Mucosa of rectum (tissue), 2 donors: ENCODE measurements around the gene WDR26.
"Not testable (repeated sequence)": the region's sequence is repeated elsewhere in the genome, so short reads cannot be mapped to it uniquely, and the experiment has no call there.

Source experiments
- H3K27ac ChIP-seq, 2 donors: one replicate each; pipeline ENCODE4 v1.7.0; 2013; ENCODE audit warnings: inconsistent platforms in 2 of 2, low read depth in 2 of 2, low read length in 2 of 2
- H3K27me3 ChIP-seq, 2 donors: one replicate each; pipeline ENCODE4 v1.7.0; 2013; ENCODE audit warnings: low read length in 2 of 2; ENCODE audit not compliant: control insufficient read depth in 2 of 2, insufficient read depth in 2 of 2
- H3K36me3 ChIP-seq, 2 donors: one replicate each; pipeline ENCODE4 v1.7.0; 2013; ENCODE audit warnings: low read length in 2 of 2; ENCODE audit not compliant: control insufficient read depth in 2 of 2, insufficient read depth in 2 of 2
- H3K4me1 ChIP-seq, 2 donors: one replicate each; pipeline ENCODE4 v1.7.0; 2013; ENCODE audit warnings: low read length in 2 of 2, mild to moderate bottlenecking in 1 of 2; ENCODE audit not compliant: control insufficient read depth in 2 of 2, insufficient read depth in 2 of 2
- H3K4me3 ChIP-seq, 2 donors: one replicate each; pipeline ENCODE4 v1.7.0; 2013; ENCODE audit warnings: low read length in 2 of 2
- H3K9ac ChIP-seq, 2 donors: one replicate each; pipeline ENCODE4 v1.7.0; 2013; ENCODE audit warnings: low read length in 2 of 2, low read depth in 1 of 2, mild to moderate bottlenecking in 1 of 2
- H3K9me3 ChIP-seq, 2 donors: one replicate each; pipeline ENCODE4 v1.7.0; 2013; ENCODE audit warnings: low read length in 2 of 2; ENCODE audit not compliant: control insufficient read depth in 2 of 2
- donor health status: healthy.
- donor health status: Normal muscosa, but diverticular disease.

WDR26 gene

GRCh38 chr1:224434691-224435317 lies at the start of gene WDR26:
WDR26 (minus strand) TSS chr1:224434797.
- H3K36me3 ChIP-seq, result peaks cover 0 to 4% of the 10 kb centered on the region in 2 donors
- no peaks in the 10 kb centered on the region for H3K9me3 ChIP-seq
- peaks cover 16 to 39% of the 10 kb centered on the region in 2 donors for H3K4me1 ChIP-seq
- peak within 1 kb of the TSS; percentile 91 to 94 for H3K27ac ChIP-seq
- peak within 1 kb of the TSS; percentile 70 to 86 for H3K9ac ChIP-seq
- no peaks in the 10 kb centered on the region for H3K27me3 ChIP-seq
- H3K4me3 ChIP-seq, result peak within 1 kb of the TSS; percentile 85 to 91

GRCh38 chr1:224483206-224483605 lies 48.6 kb upstream of the WDR26 start:
- H3K27ac ChIP-seq, H3K36me3 ChIP-seq: not testable (repeated sequence)

GRCh38 chr1:224482619-224483018 lies 48.0 kb upstream of the WDR26 start:
- no peak overlapping the region for H3K27ac ChIP-seq
- H3K9me3 ChIP-seq, result no peaks in the 10 kb centered on the region
- H3K27me3 ChIP-seq, result no peaks in the 10 kb centered on the region
- H3K36me3 ChIP-seq, result no peaks in the 10 kb centered on the region
- no peak overlapping the region for H3K4me3 ChIP-seq
- no peak overlapping the region for H3K9ac ChIP-seq
- peaks cover 4% of the 10 kb centered on the region in 2 donors for H3K4me1 ChIP-seq

More at GRCh38 chr1:224483206-224483605, 48.6 kb upstream of the WDR26 start:
- H3K9me3 ChIP-seq, H3K4me3 ChIP-seq, H3K4me1 ChIP-seq, H3K27me3 ChIP-seq, H3K9ac ChIP-seq: not testable (repeated sequence)

GRCh38 chr1:224481601-224482000 lies 47.0 kb upstream of the WDR26 start:
- H3K9me3 ChIP-seq, result no peaks in the 10 kb centered on the region
- H3K4me3 ChIP-seq, result no peak overlapping the region
- H3K27ac ChIP-seq, result no peak overlapping the region
- H3K36me3 ChIP-seq, result no peaks in the 10 kb centered on the region
- no peak overlapping the region for H3K9ac ChIP-seq
- peaks cover 4% of the 10 kb centered on the region in 2 donors for H3K4me1 ChIP-seq
- H3K27me3 ChIP-seq, result no peaks in the 10 kb centered on the region

GRCh38 chr1:224480888-224481459 lies 46.4 kb upstream of the WDR26 start:
- not testable (repeated sequence) for H3K27ac ChIP-seq, H3K4me1 ChIP-seq, H3K36me3 ChIP-seq, H3K4me3 ChIP-seq, H3K9me3 ChIP-seq, H3K27me3 ChIP-seq, H3K9ac ChIP-seq

GRCh38 chr1:224480200-224480599 lies 45.6 kb upstream of the WDR26 start:
- H3K36me3 ChIP-seq, result not testable (repeated sequence)

GRCh38 chr1:224472806-224473205 lies 38.2 kb upstream of the WDR26 start:
- Histone ChIP-seq H3K4me1 (no peaks in the 10 kb centered on the region), H3K27me3 (no peaks in the 10 kb centered on the region), H3K9ac (no peak overlapping the region)

More at GRCh38 chr1:224480200-224480599, 45.6 kb upstream of the WDR26 start:
- H3K27me3 ChIP-seq, H3K4me3 ChIP-seq, H3K9ac ChIP-seq, H3K9me3 ChIP-seq, H3K4me1 ChIP-seq, H3K27ac ChIP-seq: not testable (repeated sequence)

GRCh38 chr1:224466154-224466553 lies 31.6 kb upstream of the WDR26 start:
- Histone ChIP-seq H3K9ac (no peak overlapping the region), H3K4me3 (no peak overlapping the region), H3K27ac (no peak overlapping the region), H3K4me1 (no peaks in the 10 kb centered on the region), H3K36me3 (no peaks in the 10 kb centered on the region), H3K27me3 (no peaks in the 10 kb centered on the region), H3K9me3 (no peaks in the 10 kb centered on the region)

More at GRCh38 chr1:224472806-224473205, 38.2 kb upstream of the WDR26 start:
- Histone ChIP-seq H3K9me3 (no peaks in the 10 kb centered on the region), H3K4me3 (no peak overlapping the region), H3K36me3 (no peaks in the 10 kb centered on the region), H3K27ac (no peak overlapping the region)

GRCh38 chr1:224459966-224460365 lies 25.4 kb upstream of the WDR26 start:
- Histone ChIP-seq H3K27me3 (no peaks in the 10 kb centered on the region), H3K36me3 (no peaks in the 10 kb centered on the region), H3K27ac (no peak overlapping the region), H3K4me3 (no peak overlapping the region), H3K9ac (no peak overlapping the region), H3K4me1 (peaks cover 29 to 38% of the 10 kb centered on the region in 2 donors), H3K9me3 (no peaks in the 10 kb centered on the region)

GRCh38 chr1:224458996-224459395 lies 24.4 kb upstream of the WDR26 start:
- no peak overlapping the region for H3K4me3 ChIP-seq
- no peaks in the 10 kb centered on the region for H3K27me3 ChIP-seq
- peak overlapping the region in 1 of 2 donors; percentile 10 for H3K9ac ChIP-seq
- peaks cover 32 to 45% of the 10 kb centered on the region in 2 donors for H3K4me1 ChIP-seq
- H3K27ac ChIP-seq, result peak overlapping the region in 1 of 2 donors; percentile 53
- no peaks in the 10 kb centered on the region for H3K9me3 ChIP-seq
- H3K36me3 ChIP-seq, result no peaks in the 10 kb centered on the region
